ENCODE data around the gene KLK11. TPM values are rescaled to one million over a fixed set of nuclear protein-coding genes. Genes with fewer than 3 reads are reported as not detected.
A peak's percentile ranks its signal among the peaks of the same experiment; 100 is the strongest.

The KLK11 gene
- total RNA-seq, 1 donor from 2014 or later = 274 TPM

DNA sequence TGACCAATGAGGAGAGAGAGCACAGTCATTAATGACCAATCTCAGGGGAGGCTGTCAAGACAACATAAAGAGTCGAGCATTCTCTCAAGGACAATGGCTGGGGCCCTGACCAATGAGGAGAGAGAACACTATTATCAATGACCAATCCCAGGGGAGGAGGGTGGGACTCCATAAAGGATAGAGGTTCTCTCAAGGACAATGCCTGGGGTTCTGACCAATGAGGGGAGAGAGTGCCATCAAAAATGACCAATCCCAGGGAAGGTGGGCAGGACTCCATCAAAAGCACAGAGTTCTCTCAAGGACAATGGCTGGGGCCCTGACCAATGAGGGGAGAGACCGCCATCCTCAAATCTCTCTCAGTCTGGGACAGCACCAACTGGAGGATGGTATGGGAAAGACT, 3.3 kb upstream of the KLK11 start:
- DNase-seq (ENCODE audit: low spot score) = no peak

DNA sequence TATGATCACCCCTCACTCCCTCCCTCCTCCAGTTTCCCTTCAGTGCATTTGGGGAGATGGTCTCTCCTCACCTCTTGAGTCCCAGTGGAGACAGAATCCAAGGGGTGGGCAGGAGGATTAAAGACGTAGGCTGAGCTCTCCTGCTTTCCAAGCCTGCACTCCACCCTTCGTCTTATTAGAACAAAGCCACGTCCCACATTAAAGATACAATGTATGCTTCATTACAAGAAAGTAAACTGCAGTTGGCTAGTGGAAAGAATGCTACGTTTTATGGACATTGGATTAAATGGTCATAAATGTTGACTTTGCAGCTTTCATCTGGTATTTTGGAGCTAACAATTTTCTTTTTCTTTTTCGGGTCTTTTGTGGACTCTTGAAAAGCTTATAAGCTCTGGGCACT, 1.5 kb upstream of the KLK11 start:
- no peak for DNase-seq (ENCODE audit: low spot score)

DNA sequence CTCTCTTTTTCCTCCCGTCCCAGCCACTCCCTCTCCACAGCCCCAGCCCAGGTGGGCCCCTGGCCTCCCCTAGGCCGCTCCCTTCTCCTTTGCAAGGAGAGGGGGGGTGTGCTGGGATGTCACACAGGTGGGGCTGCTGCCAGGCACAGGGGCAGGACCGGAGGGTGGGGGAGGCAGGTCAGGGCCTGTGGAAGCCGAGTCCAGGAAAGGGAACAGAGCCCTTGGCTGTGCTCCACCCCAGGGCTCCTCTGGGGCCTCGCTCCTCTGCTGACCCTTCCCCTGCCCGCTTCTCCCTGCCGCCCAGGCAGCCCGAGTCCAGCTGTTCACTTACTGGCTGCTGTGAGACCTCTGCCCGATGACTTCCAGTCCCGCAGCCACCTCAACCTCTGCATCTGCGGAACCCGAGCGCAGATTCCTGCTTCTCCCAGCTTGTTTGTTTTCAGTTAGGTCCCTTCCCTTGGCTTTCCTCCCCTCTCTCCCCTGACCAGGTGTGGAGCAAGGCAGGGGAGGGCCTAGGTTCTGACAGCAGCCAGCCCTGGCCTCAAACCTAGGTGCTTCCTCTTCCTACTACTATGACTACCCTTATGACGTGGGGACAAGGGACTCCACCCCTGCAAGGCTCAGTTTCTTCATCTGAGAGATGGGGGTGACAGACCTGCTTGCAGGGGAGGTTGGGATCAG, 850 bp upstream of the KLK11 start:
- DNase-seq (ENCODE audit: low spot score) = no peak

DNA sequence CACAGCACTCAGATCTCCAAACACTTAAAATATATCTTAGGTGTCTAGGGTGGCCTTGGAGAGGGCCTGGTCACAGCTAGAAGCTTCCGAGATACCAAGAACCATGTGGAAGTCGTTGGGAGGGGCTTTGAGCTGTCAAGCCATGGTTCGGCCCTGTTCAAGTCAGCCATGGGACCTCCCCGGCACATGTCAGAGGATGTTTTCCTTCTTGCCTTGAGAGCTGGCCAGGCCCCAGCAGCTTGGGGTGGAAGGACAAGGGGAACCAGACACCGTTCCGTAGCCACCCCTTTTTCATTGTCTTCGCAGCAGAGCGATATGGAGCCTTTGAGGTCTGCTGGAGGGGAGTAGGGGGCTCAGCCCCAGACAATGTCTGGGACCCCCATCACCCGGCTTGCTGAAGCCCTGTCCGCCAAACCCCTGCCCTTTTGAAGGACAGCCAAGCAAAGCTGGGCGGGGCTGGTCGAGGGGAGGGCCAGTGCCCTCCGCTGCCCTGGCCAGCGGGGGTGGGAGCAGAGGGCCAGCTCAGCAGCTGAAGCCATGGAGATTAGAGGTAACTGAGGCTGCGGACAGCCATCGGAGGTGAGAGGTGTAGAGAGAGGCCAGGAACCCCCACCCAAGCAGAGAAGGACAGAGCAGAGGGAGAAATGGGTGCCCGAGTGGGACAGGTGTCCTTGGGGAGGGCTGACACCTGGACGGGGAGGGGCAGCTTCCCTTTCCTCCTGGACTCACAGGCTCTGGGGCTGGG, 435 bp downstream of the KLK11 start:
- peak; percentile 35 for DNase-seq (ENCODE audit: low spot score)

DNA sequence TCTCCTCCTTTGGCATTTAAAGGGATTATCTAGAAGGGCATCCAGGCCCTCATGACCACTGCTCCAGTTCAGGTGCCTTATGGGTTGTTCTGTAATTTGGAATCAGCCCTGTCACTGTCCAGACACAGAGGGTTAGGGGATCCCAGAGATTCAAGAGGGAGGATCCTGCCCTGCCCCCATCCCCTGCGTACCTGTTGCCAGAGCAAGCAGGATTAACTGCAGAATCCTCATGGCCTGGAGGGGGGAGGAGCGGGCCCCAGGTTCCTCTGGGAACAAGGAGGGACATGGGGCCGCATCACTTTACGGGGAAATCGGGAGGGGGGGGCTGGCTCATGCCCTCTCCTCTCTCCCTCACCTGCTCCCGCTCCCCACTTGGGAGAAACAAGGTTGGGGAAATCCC, 1.0 kb downstream of the KLK11 start:
- DNase-seq (ENCODE audit: low spot score) = no peak

DNA sequence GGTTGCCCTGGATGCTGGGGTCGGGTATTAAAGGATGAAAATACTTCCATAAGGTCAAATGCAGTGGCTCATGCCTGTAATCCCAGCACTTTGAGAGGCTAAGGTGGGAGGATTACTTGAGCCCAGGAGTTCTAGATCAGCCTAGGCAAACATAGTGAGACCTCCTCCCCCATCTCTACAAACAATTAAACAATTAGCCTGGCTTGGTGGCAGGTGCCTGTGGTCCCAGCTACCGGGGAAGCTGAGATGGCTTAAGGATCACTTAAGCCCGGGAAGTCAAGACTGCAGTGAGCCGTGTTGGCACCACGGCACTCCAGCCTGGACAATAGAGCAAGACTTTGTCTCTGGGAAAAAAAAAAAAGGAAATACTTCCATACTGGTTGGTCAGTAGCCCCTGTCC, 1.5 kb downstream of the KLK11 start:
- DNase-seq (ENCODE audit: low spot score) = no peak

DNA sequence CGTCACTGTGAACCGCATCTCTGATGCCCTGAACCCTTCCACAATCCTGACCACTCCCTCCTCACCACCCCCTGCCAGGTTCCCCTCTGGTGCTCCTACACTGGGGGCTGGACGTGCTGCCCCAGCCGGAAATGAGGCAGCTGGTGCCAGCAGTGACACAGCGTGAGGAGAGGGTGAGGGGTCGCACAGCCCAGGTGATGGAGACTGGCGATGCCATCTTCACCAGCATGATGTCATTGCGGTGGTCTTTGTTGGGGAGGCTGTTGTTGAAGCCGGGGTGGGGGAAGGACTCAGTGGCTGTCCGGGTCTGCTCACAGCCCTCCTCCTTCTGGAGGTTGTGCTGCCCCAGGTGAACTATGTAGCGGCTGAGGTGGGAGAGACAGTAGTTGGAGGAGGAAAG, 2.5 kb downstream of the KLK11 start:
- no peak for DNase-seq (ENCODE audit: low spot score)

DNA sequence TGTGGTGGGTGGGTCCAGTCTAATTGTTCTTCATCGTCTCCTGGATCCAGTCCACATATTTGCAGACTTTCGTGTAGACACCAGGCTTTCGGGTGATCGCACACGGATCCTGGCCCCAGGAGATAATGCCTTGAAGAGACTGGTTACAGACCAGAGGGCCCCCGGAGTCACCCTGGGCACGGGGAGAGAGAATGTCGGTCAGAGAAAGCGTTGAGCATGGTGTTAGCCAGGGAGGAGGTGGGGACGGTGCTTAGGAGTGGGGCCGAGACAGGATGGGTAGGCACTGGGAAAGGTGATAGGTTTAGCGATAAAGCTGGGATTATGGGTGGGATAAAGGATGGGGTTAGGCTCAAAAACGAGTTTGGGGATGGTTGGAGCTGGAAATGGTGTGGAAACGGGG, 3.9 kb downstream of the KLK11 start:
- no peak for DNase-seq (ENCODE audit: low spot score)

DNA sequence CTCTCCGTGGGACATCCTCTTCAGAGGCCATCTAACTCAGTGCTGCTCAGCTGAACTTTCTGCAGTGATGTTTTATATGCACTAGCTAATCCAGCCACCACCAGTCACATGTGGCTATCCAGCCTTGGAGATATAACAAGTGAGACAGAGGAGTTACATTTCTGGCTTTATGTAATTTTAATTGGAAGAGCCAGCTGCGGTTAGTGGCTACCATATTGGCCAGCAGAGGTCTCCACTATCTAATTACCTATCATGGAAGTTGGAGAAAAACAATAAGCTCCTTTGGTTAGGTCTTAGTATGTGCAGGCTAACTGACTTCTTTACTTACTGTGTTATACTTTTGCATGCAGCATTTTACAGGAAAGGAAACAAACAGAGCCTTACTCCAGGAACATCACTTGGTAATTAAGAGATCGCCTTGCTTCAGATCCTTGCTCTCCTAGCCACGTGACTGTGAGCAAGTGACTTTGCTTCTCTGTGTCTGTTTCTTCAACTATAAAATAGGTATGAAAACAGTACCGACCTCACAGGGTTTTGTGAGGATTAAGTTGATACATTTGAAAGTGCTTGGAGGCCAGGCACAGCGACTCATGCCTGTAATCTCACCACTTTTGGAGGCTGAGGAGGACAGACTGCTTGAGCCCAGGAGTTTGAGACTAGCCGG, 5.3 kb downstream of the KLK11 start:
- DNase-seq (ENCODE audit: low spot score) = peak; percentile 38

DNA sequence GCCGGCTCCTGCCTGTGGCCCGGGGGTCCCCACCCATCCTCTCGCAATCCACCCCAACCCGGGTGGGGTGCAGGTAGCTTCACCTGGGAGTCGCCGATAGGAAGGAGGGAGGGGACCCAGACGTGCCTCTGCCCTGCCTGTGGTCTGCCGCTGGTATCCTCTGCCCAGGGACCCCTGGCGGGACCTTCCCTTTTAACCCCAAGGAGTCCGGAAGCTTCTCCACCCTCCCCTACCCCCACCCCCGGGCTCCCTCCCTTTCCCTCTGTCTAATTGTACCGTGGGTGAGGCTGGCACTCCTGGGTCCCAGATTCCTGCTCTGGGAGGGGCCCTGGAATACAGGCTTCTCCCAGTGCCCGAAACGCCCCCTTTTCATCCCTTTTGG, 6.9 kb downstream of the KLK11 start, which contains the start of gene KLK10:
TSS of gene KLK10 (minus strand) at position 166 of the 382 bp plus-strand sequence. CDS start 579 bp downstream, outside the sequence.
- no peak for DNase-seq (ENCODE audit: low spot score)

DNA sequence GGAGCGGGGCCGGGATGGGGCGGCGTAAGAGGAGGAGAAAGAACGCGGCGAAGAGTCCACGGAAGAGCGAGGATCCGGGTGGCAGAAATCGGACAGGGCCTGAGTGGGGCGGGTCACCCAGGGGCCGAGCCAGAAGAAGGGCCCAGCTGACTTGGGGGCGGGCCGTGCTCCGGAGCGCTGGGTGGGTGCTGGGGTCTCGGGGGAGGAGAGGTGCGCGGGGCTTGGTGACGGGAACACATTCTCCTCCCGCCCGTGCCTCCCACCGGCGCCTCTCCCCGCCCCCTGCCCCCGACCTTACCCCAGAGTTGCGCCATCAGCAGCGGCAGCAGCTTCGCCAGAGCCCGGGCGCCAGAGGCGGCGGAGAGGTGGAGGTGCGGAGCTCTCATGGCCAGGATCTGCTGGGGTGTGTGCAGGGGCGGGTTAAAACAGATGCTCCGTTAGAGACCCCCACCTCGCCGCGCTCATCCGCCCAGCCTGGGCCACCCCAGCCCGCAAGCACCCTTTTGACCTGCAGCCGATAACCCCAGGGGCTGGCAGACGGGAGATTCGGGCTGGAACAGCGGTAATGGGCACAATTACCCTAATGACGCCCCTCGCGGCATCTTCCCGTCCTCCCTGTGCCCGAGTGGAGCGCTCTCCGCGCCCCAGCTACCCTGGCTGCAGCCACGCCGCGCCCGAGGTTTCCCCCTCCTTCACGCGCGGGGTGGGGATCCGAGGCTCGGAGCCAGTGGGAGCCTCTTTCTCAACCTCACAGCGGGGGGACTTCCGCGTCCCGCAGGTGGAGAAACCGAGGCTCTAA, 7.5 kb downstream of the KLK11 start:
- DNase-seq (ENCODE audit: low spot score) = peak; percentile 20

DNA sequence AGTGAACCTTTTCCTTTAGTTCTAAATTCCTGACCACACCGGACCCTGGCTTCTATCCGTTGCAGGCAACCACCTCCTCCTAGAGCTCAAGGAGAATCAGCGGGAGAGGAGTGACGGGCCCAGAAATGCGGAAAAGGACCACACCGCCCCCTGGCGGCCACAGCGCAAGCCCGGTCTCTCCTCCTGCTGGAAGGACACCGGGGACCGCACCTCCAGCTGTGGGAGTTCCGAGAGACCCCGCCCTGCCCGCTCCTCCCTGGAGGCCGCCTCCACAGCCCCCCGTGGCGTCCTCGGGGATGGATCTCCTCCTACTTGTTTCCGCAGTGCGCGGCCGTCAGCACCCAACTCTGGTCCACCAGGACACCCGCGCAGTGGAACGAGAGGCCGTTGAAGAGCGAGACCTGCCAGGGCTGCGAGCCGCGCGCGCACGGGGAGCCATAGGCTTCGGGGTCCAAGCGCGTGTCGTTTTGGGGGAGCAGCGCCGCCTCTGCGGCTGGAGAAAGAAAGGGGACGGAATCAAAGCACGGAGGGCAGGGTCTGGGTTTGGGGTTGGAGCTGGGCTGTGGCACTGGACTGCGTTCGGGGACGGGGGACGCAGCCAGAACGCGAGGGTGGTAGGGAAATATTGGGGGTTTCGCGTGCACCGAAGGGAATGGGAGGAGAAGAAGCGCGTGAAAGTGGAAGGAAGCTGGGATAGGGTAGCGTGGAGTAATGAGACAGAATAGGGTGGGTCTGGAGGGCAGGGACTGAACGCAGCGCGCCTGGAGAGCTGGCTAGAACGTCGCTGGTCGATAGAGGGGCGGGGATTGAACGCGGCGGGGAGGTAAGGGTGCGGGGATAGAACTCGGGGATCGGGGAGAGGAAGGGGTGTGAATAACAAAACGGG, 9.4 kb downstream of the KLK11 start:
- peak; percentile 69 for DNase-seq (ENCODE audit: low spot score)

DNA sequence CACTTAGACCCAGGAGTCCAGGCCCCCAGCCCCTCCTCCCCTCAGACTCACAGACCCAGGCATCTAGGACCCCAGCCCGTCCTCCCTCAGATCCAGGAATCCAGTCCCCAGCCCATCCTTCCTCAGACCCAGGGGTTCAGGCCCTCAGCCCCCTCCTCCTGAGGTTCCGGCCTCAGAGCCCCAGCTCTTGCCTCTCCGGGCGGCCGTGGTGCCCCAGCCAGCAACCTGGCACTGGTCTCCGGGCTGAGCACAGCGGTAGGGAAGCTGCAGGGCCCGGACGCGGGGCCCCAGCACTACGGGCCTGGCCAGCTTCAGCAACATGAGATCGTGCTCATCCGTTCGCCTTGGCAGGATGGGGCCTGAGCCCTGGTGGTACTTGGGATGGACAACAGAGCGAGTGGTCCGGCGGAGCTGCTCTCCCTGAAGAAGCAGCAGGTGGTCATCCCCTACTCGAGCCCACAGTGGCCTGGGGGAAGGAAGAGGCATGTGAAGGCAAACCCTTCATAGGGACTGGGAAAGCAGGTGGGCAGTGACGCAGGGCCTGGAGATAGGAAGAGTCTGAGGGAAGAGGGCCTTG, 10.6 kb downstream of the KLK11 start:
- no peak for DNase-seq (ENCODE audit: low spot score)

DNA sequence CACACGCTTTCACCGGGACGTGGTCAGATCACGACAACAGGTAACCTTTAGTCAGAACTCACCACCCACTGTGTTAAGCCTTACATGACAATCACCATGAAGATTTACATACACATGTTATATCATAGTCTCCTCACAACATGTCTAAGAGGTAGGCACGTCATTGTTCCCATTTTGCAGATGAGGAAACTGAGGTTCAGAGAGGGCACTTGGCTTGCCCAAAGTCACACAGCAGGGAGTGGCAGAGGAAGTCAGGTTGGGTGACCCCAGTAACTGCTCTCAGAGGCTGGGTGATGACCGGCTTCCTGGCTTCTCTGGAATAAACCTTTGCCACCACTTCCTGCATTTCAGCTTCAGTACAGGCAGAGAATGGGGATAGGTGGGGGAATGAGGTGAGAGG, 12.2 kb downstream of the KLK11 start:
- no peak for DNase-seq (ENCODE audit: low spot score)

DNA sequence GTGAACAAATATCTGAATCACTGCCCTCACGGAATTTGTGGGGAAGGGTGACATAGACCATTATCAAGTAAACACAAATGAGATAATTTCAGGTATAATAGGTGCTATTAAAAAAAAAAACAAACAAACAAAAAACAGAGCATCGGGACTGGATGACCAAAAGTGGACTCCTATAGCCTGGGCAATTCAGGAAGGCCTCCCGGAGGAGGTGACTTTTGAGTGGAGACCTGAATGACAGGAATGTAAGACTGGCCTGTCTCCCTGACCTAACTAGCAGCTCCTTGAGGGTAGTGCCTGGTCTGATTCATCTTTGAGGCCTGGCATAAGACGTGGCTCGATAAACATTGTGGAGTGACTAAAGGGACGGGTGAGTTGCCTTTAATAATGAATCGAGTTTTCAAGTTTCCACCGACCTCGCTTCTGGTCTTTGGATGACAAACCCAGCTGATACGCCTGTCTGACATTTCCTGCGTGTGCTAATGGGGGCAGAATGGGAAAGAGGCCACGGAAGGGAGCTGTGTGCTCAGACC, 13.7 kb downstream of the KLK11 start:
- no peak for DNase-seq (ENCODE audit: low spot score)

DNA sequence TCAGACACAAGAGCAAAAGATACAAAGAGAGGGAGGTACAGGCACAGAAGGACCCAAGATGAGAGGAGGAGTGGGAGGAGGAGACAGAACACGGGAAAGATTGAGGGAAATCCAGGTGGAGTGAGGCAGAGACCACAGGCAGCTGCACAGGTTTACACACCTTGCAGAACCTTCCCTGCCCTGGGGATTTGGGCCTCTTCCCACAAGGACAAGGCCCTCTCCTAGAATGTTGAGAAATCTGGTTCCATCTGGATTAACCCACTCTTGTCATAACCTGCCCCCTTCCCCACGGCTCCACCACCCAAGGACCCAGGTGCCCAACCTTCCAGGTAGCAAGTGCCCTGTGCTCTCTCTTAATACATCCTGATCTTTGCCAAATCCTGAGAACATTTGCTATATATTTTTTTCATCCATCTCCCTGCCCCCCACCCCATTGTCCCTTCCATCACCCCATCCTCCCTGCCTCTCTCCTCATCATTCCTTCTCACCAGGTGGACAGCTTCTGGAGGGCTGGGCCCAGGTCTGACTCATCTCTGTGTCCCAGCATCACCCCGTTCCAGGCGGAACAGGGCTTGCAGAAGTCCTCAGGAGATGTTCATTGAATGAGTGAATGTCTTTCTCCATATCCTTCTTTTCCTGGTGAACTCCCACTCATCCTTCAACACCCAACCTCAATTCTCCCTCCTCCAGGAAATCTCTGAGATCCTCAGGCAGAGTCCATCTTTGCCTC, 16.2 kb downstream of the KLK11 start:
- no peak for DNase-seq (ENCODE audit: low spot score)

DNA sequence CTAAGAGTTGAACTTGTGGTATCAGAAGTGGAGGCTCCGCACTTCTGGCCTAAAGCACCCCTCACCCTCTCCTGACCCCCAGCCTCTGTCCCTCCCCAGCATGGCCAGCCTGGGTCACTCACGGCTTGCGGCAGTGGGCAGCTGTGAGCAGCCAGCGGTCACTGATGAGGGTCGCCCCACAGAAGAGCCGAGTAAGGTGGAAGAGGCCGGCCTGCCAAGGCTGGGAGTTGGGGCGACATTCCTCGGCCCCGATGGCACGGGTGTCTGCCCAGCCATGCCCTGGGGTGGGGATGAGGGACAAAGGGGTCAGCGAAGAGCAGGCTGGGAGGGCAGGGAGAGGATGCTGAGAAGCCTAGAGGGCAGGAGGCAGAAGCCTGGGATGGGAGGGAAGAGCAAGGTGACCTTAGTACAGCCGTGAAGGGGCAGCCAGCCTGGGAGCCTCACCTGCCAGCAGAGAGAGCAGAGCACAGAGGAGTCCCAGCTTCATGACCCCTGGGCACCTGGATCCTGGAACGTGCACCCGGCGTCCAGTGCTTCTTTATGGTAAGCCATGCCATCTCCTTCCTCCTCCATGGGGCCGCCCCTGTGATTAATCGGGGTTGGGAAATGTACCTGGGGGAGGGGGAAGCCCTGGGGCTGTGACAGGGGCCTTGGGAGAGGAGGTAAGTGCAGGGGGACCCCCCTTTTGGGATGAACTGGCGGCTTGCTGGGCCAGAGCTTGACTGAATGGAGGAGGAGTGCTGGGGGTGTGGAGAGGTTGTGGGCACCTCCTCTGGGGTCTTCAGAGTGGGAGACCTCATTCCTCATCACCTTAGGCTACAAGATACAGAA, 17.1 kb downstream of the KLK11 start:
- no peak for DNase-seq (ENCODE audit: low spot score)

DNA sequence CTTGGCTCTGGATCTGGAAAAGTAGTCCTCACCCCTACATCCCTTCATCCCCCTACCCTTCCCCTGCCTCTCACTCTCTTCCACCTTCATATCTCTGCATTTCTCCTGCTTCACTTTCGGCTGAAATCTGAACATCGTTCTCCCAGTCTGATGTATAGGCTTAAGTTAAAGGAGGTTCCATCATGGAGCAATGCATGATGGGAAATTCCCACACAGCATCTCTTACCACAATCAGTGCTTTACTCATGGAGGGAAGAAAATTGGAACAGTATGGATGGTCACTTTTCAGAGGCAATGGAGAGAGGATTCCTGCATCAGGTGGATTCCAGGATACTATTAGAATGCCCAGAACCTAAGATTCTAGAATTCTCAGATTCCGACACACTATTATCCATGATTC, 18.9 kb downstream of the KLK11 start:
- DNase-seq (ENCODE audit: low spot score) = no peak

DNA sequence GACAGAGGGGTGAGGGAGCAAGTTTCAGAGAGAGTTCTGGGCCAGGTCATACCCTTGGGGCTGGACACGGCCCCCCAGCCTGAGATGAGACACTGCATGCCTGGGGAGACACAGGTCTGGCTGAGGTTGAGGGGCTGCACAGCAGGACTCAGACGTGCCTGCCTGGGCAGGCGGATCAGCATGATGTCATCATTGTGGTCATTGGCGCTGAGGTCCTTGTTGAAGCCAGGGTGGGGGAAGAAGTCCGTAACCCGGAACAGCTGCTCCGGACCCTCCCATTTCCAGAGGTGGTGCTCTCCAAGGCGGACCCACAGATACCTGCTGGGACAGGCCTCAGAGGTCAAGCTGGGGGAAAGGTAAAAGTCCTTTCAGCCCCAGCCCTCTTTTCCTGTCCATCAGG, 20.0 kb downstream of the KLK11 start:
- no peak for DNase-seq (ENCODE audit: low spot score)
